Thyroid gland (tissue), 4 donors: Measurements from ENCODE around the gene ZNF438. TPM values are rescaled to one million over a fixed set of nuclear protein-coding genes. Genes with fewer than 3 reads are reported as not detected.
"Not testable (repeated sequence)": the region's sequence is repeated elsewhere in the genome, so short reads cannot be mapped to it uniquely, and the experiment has no call there.

Experiments
- DNase-seq, 2 donors: peaks; one replicate each; pipeline ENCODE4 v3.0.0-alpha.2; 2019
- H3K27ac ChIP-seq, 3 donors: fragments of 200-600 bp; sonication (generic); 1 replicate in 2 of 3; 2 replicates in 1 of 3; pipeline ENCODE4 v1.5.1; 2016 to 2019; ENCODE audit warnings: mild to moderate bottlenecking in 1 of 3, moderate library complexity in 1 of 3
- H3K27me3 ChIP-seq: fragments of 200-600 bp; sonication (generic); one replicate; pipeline ENCODE4 v1.5.1; 2019
- H3K36me3 ChIP-seq, 2 donors: fragments of 200-600 bp; sonication (generic); one replicate each; pipeline ENCODE4 v1.5.1; 2016 to 2019
- H3K4me1 ChIP-seq, 2 donors: fragments of 200-600 bp; sonication (generic); one replicate each; pipeline ENCODE4 v1.5.1; 2017 to 2019
- H3K4me3 ChIP-seq, 3 donors: fragments of 200-600 bp; sonication (generic); replicated peaks in 1 of 3; 1 replicate in 2 of 3; 2 replicates in 1 of 3; pipeline ENCODE4 v1.5.1; 2016; ENCODE audit warnings: mild to moderate bottlenecking in 1 of 3
- H3K9me3 ChIP-seq: fragments of 200-600 bp; sonication (generic); one replicate; pipeline ENCODE4 v1.5.1; 2017
- CTCF ChIP-seq, 6 experiments: fragments of 200-600 bp in 3 of 6; fragments of 450-650 bp in 3 of 6; sonication (generic) in 3 of 6; IDR thresholded peaks; one replicate each; pipeline ENCODE4 v1.5.1; 2016 to 2019; ENCODE audit warnings: antibody characterized with exemption in 6 of 6, mild to moderate bottlenecking in 2 of 6, inconsistent platforms in 1 of 6, moderate library complexity in 1 of 6
- POLR2A ChIP-seq, 2 donors: fragments of 450-650 bp; IDR thresholded peaks; one replicate each; pipeline ENCODE4 v1.6.1; 2017; ENCODE audit warnings: antibody characterized with exemption in 2 of 2, mild to moderate bottlenecking in 2 of 2, moderate library complexity in 1 of 2
- WGBS, 2 donors: methylation state at CpG; one replicate each; pipeline ENCODE4 v1.1.5; 2017; 5-methylcytosine and 5-hydroxymethylcytosine counted together
- intact Hi-C: fragments of 100-400 bp; cut with DNase I; formaldehyde crosslinking; loops from one replicate; pipeline ENCODE4 v1.15.1; 2023
- total RNA-seq, 4 donors: library from RNA; depleted of rRNA; stranded (reverse); fragments of >200 nt; gene quantifications; one replicate each; pipeline ENCODE4 v1.2.3, GENCODE V29; 2016

ZNF438 gene
- total RNA-seq, 4 donors from 2014 or later, result 19.2 to 21.8 (median 20.3) TPM

GRCh38 chr10:31030800-31031199 is 865 bp downstream of the ZNF438 start:
- DNase-seq, result no peak
- Histone ChIP-seq H3K4me3 (peak overlapping the region; percentile 17 to 80 (median 49)), H3K27me3 (no peaks in the 10 kb centered on the region), H3K36me3 (no peaks in the 10 kb centered on the region), H3K9me3 (no peaks in the 10 kb centered on the region), H3K27ac (peak overlapping the region; percentile 99 to 100 (median 100)), H3K4me1 (peaks cover 27 to 44% of the 10 kb centered on the region in 2 donors)
- TF ChIP-seq POLR2A (IDR thresholded peaks at IDR 0.05), result no peak
- 52 to 57% methylated on average over 8 of the region's 8 CpGs for WGBS, 2 donors
- intact Hi-C loops, result loop anchor here (10.0 kb wide), 2 partner anchors 246 to 284 kb away; partner anchors contain the start of gene ZEB1

DNA sequence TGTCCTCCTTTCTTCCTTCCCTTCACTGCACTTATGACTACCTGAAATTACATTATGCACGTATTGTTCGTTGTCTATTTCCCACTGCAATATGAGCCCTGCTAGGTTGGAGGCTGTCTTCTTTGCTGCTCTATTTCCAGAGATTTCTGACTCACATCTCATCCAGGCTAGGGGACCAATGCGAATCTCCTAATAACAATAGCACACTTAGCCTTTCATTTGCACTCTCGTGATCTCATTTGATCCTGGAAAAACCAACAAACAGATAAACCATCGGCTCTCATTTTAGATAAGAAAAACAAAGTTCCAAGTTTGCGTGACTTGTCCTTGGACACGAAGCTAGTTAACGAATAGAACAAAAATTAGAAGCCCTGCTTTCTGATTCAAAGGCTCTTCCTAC is 1.4 kb downstream of the ZNF438 start:
- H3K4me3 ChIP-seq, result peak overlapping the region in 1 of 3 donors; percentile 49
- no peaks in the 10 kb centered on the region for H3K9me3 ChIP-seq
- 30 to 42% methylated on average over 8 of the region's 8 CpGs for WGBS, 2 donors
- peak overlapping the region; percentile 99 to 100 (median 100) for H3K27ac ChIP-seq
- H3K36me3 ChIP-seq, result no peaks in the 10 kb centered on the region
- H3K27me3 ChIP-seq, result no peaks in the 10 kb centered on the region
- DNase-seq, result no peak
- TF ChIP-seq CTCF (IDR thresholded peaks at IDR 0.05) (no peak), POLR2A (IDR thresholded peaks at IDR 0.05) (peak in 1 of 2 donors; percentile 32)
- peaks cover 27 to 44% of the 10 kb centered on the region in 2 donors for H3K4me1 ChIP-seq
- intact Hi-C loops, result loop anchor here (10.0 kb wide), 2 partner anchors 245 to 285 kb away; partner anchors contain the start of gene ZEB1

DNA sequence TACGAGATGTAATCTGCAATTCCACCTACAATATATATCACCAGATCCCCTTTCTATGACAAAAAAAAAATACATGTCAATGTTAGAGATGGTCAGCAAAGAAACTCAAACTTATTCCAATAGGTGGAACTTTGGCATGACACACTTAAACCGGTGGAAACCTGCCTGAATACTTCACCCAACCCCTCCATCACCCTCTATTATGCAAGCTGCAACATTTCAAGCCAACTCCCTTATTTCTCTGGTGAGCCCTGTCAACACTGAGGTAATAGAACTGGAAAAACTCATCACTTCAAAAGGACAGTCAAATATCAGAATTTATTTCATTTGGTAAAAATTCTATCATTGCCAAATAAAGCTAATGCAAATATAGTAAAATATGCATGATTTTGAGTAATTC is 3.6 kb downstream of the ZNF438 start:
- TF ChIP-seq POLR2A (IDR thresholded peaks at IDR 0.05) (no peak), CTCF (IDR thresholded peaks at IDR 0.05) (no peak)
- Histone ChIP-seq H3K4me1 (peaks cover 14 to 44% of the 10 kb centered on the region in 2 donors), H3K9me3 (no peaks in the 10 kb centered on the region), H3K27me3 (no peaks in the 10 kb centered on the region), H3K36me3 (no peaks in the 10 kb centered on the region), H3K4me3 (no peak overlapping the region), H3K27ac (peak overlapping the region in 2 of 3 donors; percentile 1 to 61)
- WGBS, 2 donors, result 50 to 60% methylated on average over 2 of the region's 2 CpGs
- intact Hi-C loops, result no loop called here
- peak; percentile 33 to 34 for DNase-seq

DNA sequence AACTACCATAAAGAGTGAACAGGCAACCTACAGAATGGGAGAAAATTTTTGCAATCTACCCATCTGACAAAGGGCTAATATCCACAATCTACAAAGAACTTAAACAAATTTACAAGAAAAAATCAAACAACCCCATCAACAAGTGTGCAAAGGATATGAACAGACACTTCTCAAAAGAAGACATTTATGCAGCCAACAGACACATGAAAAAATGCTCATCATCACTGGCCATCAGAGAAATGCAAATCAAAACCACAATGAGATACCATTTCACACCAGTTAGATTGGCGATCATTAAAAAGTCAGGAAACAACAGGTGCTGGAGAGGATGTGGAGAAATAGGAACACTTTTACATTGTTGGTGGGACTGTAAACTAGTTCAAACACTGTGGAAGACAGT is 5.4 kb downstream of the ZNF438 start:
- H3K27me3 ChIP-seq, H3K27ac ChIP-seq, DNase-seq, H3K9me3 ChIP-seq, intact Hi-C loops, H3K36me3 ChIP-seq, H3K4me3 ChIP-seq: not testable (repeated sequence)
- WGBS, 2 donors, result 83 to 100% methylated on average over 1 of the region's 1 CpG
- peaks cover 8 to 49% of the 10 kb centered on the region in 2 donors for H3K4me1 ChIP-seq

GRCh38 chr10:31025142-31025541 is 6.5 kb downstream of the ZNF438 start:
- Histone ChIP-seq H3K4me1 (peaks cover 7 to 49% of the 10 kb centered on the region in 2 donors), H3K4me3 (no peak overlapping the region), H3K27ac (peak overlapping the region; percentile 43 to 91 (median 51)), H3K36me3 (no peaks in the 10 kb centered on the region), H3K27me3 (no peaks in the 10 kb centered on the region), H3K9me3 (no peaks in the 10 kb centered on the region)
- no peak for TF ChIP-seq POLR2A (IDR thresholded peaks at IDR 0.05)
- TF ChIP-seq CTCF (IDR thresholded peaks at IDR 0.05), result no peak
- intact Hi-C loops, result no loop called here
- no peak for DNase-seq

DNA sequence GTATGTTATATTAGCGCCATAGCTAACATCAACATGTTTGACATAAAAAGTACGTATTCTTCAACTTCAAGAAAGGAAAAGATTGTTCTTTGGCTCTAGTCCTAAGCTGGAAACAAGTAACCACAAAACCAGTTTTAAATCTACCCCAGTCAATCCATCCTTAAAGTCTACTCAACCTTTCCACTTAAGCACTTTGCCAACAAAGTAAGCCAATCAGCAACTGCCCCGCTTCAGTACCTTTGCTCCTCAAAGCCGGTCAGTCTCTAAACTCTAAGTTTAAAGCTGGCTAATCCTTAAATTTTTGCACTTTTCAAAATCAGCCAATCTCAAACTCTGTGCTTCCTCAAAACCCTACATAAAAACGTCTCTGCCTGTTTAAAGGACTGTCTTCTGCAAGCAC is 8.1 kb downstream of the ZNF438 start:
- H3K4me1 ChIP-seq, result peaks cover 21 to 50% of the 10 kb centered on the region in 2 donors
- peak overlapping the region; percentile 71 to 91 (median 74) for H3K27ac ChIP-seq
- peak; percentile 63 to 68 for DNase-seq
- H3K9me3 ChIP-seq, result no peaks in the 10 kb centered on the region
- TF ChIP-seq CTCF (IDR thresholded peaks at IDR 0.05), result no peak
- TF ChIP-seq POLR2A (IDR thresholded peaks at IDR 0.05), result peak in 1 of 2 donors; percentile 56
- H3K27me3 ChIP-seq, result no peaks in the 10 kb centered on the region
- H3K36me3 ChIP-seq, result no peaks in the 10 kb centered on the region
- 31 to 43% methylated on average over 5 of the region's 5 CpGs for WGBS, 2 donors
- intact Hi-C loops, result no loop called here
- no peak overlapping the region for H3K4me3 ChIP-seq
